ENCODE data around the gene BTBD3.

The BTBD3 gene

GRCh38 chr20:11917663-11918062 lies at the start of gene BTBD3:
TSS of gene BTBD3 (plus strand) at chr20:11917893. CDS start at chr20:11918276, 383 bp downstream.
- DNase-seq: no peak

- no peak for DNase-seq
These were observed 48.1 kb upstream of the BTBD3 start for GRCh38 chr20:11869641-11870040.

GRCh38 chr20:11870411-11870810 lies 47.3 kb upstream of the BTBD3 start:
- DNase-seq: no peak

- no peak for DNase-seq
These were observed 41.1 kb upstream of the BTBD3 start for GRCh38 chr20:11876555-11876954.

GRCh38 chr20:11880680-11881079 lies 37.0 kb upstream of the BTBD3 start:
- no peak for DNase-seq

- DNase-seq: no peak
These were observed 36.2 kb upstream of the BTBD3 start for GRCh38 chr20:11881449-11881848.

- DNase-seq: no peak
These were observed 35.0 kb upstream of the BTBD3 start for GRCh38 chr20:11882651-11883050.

- DNase-seq: no peak
These were observed 29.0 kb upstream of the BTBD3 start for GRCh38 chr20:11888648-11889047.

GRCh38 chr20:11890331-11891076 lies 27.2 kb upstream of the BTBD3 start:
- no peak for DNase-seq

GRCh38 chr20:11891077-11891775 lies 26.5 kb upstream of the BTBD3 start:
- DNase-seq: no peak

- DNase-seq: no peak
These were observed 25.7 kb upstream of the BTBD3 start for GRCh38 chr20:11891776-11892545.

- no peak for DNase-seq
These were observed 23.6 kb upstream of the BTBD3 start for GRCh38 chr20:11894062-11894461.

- DNase-seq: no peak
These were observed 21.8 kb upstream of the BTBD3 start for GRCh38 chr20:11895861-11896387.

GRCh38 chr20:11901127-11901526 lies 16.6 kb upstream of the BTBD3 start:
- DNase-seq: no peak

- DNase-seq: no peak
These were observed 15.4 kb upstream of the BTBD3 start for GRCh38 chr20:11902285-11902697.

GRCh38 chr20:11905460-11906179 lies 12.1 kb upstream of the BTBD3 start:
- DNase-seq: no peak

GRCh38 chr20:11906626-11907480 lies 10.8 kb upstream of the BTBD3 start:
- DNase-seq: no peak

GRCh38 chr20:11907621-11908020 lies 10.1 kb upstream of the BTBD3 start:
- DNase-seq: no peak

- DNase-seq: no peak
These were observed 5.6 kb upstream of the BTBD3 start for GRCh38 chr20:11912013-11912658.

GRCh38 chr20:11912659-11913415 lies 4.9 kb upstream of the BTBD3 start:
- DNase-seq: no peak

Data from activated effector memory CD4-positive, alpha-beta T cell treated with Interleukin-2 at 50 U/mL for 16 hours (primary cell).